Right ventricle myocardium superior (tissue), 1 donor: Measurements from ENCODE around the gene ENAM. TPM values are rescaled to one million over a fixed set of nuclear protein-coding genes. Genes with fewer than 3 reads are reported as not detected.

Experiments
- ATAC-seq: fragments of 200-7000 bp; cut with Tn5 transposase; one replicate; pipeline ENCODE4 v1.9.1; 2020; ENCODE audit warnings: mild to moderate bottlenecking; ENCODE audit not compliant: poor library complexity
- DNase-seq: peaks from one replicate; pipeline ENCODE4 v3.0.0-alpha.2; 2020
- intact Hi-C: fragments of 100-400 bp; cut with DNase I; formaldehyde crosslinking; loops from one replicate; pipeline ENCODE4 v1.11.2; 2022
- long read RNA-seq: library from polyadenylated mRNA; unstranded; transcript quantifications from one replicate; pipeline ENCODE4 v2.0.0, GENCODE V29; 2021
- total RNA-seq: library from RNA; stranded (reverse); fragmentation: NEBNext Ultra II Directional; extraction: Animal tissue kit (Norgen Biotek cat#: 25700); gene quantifications from one replicate; pipeline ENCODE4 v1.2.1, GENCODE V29; 2021
- donor health status: DM: no; HTN: yes; CAD: no; lungs with severe emphysema.

ENAM gene, protein sequence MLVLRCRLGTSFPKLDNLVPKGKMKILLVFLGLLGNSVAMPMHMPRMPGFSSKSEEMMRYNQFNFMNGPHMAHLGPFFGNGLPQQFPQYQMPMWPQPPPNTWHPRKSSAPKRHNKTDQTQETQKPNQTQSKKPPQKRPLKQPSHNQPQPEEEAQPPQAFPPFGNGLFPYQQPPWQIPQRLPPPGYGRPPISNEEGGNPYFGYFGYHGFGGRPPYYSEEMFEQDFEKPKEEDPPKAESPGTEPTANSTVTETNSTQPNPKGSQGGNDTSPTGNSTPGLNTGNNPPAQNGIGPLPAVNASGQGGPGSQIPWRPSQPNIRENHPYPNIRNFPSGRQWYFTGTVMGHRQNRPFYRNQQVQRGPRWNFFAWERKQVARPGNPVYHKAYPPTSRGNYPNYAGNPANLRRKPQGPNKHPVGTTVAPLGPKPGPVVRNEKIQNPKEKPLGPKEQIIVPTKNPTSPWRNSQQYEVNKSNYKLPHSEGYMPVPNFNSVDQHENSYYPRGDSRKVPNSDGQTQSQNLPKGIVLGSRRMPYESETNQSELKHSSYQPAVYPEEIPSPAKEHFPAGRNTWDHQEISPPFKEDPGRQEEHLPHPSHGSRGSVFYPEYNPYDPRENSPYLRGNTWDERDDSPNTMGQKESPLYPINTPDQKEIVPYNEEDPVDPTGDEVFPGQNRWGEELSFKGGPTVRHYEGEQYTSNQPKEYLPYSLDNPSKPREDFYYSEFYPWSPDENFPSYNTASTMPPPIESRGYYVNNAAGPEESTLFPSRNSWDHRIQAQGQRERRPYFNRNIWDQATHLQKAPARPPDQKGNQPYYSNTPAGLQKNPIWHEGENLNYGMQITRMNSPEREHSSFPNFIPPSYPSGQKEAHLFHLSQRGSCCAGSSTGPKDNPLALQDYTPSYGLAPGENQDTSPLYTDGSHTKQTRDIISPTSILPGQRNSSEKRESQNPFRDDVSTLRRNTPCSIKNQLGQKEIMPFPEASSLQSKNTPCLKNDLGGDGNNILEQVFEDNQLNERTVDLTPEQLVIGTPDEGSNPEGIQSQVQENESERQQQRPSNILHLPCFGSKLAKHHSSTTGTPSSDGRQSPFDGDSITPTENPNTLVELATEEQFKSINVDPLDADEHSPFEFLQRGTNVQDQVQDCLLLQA
- total RNA-seq: 3.8 TPM
- long read RNA-seq, partial matches to known transcripts: 0 of 6 reads
- long read RNA-seq, other reads (novel, unspliced or antisense): 3 of 6 reads

DNA sequence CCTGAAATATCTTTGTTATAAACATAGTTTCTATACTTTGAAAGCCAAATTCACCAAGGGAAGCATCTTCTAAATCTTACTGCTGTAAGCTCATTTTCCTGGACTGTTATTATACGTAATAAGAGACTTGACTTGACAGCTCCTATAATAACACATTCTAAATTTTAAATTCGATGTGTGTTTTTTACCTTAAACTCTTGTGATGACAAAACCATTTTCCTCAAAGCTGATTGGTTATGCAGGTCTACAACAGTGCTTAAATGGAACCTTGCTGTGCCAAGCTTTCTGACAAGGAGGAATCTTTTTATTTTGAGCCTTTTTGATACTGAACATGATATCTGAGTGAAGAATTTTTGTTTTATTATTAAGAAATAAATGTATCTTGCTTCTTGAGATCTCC, at the start of gene ENAM:
ENAM (plus strand) TSS at position 301 of the 400 bp plus-strand sequence. CDS start 757 bp downstream, outside the sequence.
- DNase-seq (no peak), ATAC-seq (no peak)
- intact Hi-C loops: no loop called here

DNA sequence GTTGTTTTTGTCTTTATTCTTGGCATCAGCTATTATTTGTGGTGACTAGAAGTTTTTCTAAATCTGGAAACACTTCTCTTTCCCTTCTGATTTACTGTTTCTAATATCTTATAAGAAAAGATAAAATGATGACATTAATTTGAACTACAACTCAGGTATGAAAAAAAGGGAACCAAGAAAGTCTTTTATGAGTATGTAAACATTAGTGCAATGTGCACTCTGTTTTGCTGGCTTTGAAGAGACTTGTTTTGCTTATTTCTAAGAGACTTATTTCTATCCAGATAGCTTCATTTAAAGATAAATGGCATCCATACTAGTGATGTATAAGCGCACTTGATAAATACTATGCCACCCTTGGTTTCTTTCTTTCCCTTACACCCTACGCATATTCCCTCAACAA, 46.6 kb upstream of the ENAM start:
- DNase-seq (no peak), ATAC-seq (no peak)
- intact Hi-C loops: no loop called here

DNA sequence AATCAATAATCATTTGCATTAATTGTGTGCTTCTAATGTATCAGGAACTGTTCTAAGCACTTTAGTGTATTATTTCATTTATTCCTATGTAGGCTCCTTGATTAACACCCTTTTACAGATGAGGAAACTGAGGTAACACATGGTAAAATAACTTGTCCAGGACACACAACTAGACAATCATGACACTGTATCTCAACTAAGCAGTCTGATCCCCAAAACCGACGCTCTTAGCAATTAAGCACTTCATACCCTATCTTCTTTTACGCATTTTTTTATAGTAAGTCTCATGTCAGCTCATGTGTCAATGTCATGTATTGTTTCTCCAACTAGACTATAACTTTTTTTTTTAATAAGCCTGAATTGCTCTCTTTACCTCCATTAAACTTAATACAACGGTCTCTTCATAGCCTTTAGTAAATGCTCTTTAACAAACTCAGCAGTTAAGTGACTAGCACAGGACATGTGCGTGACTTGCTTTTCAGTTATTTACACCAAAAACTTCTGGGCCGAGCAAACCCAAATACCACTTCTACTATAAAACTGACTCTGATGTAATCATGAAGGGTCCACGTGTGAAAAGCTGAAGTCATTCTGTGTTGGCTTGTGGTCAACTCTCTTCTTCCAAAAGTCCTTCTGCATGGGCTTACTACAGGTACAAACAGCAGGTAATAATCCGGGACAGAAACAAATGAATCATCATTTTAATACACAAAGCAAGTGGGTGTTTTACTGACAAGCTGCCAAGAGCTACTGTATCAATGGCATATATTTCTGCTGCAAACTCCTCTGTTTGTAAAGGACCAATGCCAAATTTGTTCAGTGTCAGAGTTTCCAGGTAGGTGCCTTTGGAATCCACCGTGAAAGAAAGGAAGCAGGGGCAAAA, 44.4 kb upstream of the ENAM start:
- DNase-seq (no peak), ATAC-seq (no peak)
- intact Hi-C loops: no loop called here

DNA sequence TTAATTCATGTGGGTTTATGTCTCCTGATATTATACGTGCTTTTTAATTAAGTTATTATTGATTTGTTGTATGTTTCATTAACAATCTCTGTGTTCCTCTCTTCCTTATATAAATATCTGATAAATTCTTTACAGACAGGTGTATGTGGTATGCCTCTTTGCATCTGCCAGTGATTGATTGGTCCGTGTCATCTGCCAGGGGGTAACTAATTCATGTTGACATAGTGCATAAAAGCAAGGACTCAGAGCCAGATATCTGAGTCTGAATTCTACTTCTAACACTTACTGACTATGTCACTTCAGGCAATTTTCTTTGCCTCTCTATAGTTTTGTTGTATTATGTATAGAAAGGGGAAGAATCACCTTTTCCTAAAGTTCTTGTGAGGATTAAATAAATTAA, 41.7 kb upstream of the ENAM start:
- ATAC-seq (no peak), DNase-seq (no peak)
- intact Hi-C loops: no loop called here

DNA sequence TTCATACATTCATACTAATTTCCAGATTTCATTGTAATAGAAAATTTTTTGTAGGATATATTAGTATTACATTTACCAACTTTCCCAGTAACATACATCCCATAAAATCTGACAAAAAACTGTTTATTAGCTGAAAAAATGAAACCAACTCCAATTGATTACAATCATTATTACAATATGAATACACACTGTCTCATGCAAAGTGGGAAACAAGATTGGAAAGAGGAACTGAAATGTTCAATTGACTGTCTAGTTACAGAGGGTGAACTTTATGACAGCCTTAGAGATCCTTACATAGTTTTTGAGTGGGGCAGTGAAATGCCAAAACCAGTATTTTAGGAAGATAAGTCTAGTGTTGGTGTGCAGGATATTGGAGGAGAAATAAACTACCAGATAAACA, 38.8 kb upstream of the ENAM start:
- intact Hi-C loops: no loop called here
- DNase-seq: no peak
- no peak for ATAC-seq

DNA sequence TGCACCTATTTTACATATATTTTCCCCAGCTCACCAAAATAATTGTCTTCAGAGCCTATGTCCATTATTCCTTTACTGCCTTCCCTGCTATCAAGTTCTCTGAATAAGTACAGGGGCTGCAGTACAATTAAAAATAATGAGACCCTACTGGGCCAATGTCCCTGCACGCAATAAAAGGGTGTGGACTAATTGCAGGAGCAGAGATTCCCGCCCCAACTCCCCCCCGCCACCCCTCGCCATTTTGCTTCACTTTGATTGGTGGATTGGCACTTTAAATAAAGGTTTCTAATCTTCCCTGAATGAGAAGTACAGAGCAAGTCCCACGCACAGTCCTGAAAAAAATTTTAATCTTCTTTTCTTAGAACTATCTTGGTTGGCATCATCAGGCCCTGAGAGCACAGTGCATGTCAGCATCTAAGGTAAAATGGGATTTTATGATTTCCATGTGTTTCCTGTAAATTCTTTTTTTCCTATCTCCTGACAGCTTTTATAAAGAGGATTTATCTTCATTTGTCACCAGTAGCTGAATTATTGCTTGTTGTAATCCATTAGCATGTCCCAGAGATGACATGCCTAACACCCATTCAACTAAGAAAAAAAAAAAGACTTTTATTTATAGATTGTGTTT, 36.5 kb upstream of the ENAM start, which contains the start of gene AMBN:
AMBN (plus strand) TSS at position 302 of the 628 bp plus-strand sequence; CDS start at position 405, 103 bp downstream.
- no peak for DNase-seq
- intact Hi-C loops: no loop called here
- ATAC-seq: no peak

DNA sequence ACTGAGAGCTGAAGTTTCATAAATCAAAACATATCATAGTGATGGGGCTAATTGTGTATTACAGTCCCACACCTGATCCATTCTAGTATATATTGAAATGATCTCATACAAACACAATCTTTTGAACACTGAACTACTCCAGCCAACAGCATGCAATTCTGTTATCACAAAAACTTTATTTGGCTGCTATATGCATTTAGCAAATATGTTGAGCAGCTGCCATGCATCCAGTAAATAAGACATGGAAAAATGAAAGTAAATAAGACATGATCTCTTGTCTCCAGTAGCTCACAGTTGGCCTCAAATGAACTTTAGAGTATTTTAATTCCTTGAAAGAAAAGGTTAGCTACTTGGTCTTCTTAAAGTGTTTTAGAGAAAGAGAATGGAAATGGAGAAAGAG, 34.3 kb upstream of the ENAM start:
- intact Hi-C loops: no loop called here
- DNase-seq (no peak), ATAC-seq (no peak)

DNA sequence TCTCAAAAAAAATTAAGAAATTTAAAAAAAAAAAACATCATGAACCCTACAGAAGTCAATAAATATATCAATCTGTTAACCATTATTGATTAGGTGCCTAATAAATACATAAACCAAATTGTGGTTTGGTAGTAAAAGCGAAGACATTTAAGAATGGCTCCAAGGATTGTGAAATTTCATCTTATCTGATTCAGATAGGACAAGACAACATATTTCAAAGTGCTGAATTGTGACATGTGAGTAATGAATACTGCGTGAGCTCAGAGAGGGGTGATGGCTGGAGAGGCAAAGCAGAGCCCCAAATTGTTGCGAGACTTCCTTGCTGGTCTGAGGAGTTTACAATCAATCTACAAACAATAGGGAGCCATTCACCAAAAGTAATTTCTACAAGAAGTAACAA, 28.2 kb upstream of the ENAM start:
- ATAC-seq (no peak), DNase-seq (no peak)
- intact Hi-C loops: no loop called here

DNA sequence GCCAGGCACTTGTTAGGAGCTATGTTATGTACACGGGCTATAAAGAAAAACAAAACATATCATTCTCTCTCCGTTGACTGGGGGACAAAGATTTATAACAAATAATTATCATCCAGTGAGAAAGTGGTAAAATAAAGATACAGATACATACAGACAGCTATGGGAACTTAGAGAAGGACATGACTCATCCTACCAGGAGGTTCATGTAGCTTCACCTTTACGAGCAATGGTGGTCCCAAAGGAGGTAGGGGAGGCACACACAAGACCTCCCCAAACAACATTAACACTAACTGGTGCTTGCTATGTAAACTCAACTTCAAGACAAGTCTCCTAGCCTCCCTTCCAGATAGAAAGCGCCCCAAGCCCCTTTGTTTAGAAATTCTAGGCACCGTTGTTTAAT, 27.6 kb upstream of the ENAM start:
- DNase-seq: no peak
- ATAC-seq: no peak
- intact Hi-C loops: no loop called here

DNA sequence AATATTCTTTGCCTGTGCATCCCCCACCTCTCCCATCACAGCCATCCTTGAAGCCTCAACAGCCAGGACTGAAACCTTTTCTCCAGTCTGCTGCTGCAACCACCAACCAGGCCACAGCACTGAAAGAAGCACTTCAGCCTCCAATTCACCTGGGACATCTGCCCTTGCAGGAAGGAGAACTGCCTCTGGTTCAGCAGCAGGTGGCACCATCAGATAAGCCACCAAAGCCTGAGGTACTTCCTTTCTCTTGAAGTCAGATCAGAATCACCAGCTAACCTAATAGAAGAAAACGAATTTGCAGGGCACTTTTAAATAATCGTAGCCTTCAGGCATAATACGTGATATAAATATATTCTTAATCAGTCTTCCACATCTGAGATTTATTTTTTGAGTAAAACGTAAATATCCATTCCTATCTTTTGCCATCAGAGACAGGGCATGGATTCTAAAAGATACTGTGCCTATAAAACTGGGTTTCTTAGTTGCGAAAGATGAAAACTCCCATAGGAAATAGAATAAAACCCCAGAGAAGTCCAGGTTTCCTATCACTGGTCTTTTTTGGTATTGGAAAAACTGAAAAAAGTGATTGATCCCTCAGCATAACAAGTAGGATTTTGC, 27.0 kb upstream of the ENAM start:
- DNase-seq (no peak), ATAC-seq (peak; percentile 62)
- intact Hi-C loops: no loop called here

DNA sequence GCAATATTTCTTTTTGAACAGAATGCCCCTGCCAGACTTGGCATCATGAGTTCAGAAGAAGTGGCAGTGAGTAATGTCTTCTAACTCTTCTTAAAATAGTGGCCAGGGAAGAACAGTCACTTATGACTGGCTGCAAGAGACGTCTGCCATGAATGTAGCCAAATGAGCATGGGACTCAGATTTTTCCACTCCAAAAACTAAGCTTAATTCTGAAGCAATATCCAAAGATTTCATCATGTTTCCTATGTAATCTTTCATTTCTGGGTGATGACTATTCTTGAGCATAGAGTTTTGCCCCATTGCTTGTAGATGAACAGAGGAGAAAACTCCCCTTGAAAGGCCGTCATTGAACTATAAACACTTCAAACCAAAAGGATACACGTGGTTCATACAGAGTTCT, 24.7 kb upstream of the ENAM start:
- ATAC-seq: no peak
- DNase-seq: no peak
- intact Hi-C loops: no loop called here

DNA sequence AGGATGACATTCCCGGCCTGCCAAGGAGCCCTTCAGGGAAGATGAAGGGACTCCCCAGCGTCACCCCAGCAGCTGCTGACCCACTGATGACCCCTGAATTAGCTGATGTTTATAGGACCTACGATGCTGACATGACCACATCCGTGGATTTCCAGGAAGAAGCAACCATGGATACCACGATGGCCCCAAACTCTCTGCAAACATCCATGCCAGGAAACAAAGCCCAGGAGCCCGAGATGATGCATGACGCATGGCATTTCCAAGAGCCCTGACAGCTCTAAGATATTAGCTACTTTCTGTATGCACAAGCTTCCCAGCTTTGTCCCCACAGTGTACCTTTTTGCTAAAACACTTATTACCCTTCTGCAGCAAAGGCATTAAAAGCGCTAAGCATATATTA, 22.1 kb upstream of the ENAM start:
- ATAC-seq (no peak), DNase-seq (no peak)
- intact Hi-C loops: no loop called here

DNA sequence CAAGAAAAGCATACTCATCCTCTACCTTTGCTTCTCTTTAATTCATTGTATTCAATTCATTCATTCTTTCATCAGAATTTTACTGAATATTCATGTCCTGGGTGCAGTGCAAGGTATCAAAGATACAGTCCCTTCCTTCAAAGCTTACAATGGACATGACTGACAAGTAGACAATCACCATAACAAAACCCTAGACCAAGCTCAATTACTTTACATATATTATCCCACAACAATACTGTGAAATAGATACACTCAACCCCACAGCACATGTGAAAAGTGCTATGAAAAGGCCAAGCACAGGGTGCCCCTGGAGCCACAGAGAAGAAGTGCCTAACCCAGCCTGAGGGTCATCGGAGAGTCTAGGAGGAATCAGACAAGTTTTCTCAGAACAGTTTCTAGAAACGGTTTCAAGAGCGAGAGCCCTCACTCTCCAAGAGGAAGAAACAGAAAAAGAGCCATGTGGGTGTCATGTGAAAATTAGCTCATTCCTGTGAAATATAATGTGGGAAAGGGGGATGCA, 21.1 kb upstream of the ENAM start:
- ATAC-seq (no peak), DNase-seq (no peak)
- intact Hi-C loops: no loop called here

DNA sequence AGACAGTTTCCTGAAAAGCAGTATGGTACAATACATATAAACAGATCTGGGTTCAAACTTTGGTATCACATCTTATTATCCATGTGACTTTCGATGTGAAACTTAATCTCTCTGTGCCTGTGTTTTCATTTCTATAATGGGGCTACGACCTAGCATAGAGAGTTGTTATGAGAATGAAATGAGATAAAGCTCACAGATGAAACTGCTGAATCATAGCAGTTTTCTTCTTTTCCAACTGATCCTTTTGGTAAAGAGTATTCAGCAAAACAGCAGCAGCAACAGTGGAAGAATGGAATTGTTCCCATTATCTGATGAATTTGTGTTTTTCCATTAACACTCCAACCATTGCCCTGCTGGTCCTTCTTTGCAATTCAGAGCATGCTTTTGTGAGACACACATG, 20.2 kb upstream of the ENAM start:
- no peak for ATAC-seq
- intact Hi-C loops: no loop called here
- DNase-seq: no peak

DNA sequence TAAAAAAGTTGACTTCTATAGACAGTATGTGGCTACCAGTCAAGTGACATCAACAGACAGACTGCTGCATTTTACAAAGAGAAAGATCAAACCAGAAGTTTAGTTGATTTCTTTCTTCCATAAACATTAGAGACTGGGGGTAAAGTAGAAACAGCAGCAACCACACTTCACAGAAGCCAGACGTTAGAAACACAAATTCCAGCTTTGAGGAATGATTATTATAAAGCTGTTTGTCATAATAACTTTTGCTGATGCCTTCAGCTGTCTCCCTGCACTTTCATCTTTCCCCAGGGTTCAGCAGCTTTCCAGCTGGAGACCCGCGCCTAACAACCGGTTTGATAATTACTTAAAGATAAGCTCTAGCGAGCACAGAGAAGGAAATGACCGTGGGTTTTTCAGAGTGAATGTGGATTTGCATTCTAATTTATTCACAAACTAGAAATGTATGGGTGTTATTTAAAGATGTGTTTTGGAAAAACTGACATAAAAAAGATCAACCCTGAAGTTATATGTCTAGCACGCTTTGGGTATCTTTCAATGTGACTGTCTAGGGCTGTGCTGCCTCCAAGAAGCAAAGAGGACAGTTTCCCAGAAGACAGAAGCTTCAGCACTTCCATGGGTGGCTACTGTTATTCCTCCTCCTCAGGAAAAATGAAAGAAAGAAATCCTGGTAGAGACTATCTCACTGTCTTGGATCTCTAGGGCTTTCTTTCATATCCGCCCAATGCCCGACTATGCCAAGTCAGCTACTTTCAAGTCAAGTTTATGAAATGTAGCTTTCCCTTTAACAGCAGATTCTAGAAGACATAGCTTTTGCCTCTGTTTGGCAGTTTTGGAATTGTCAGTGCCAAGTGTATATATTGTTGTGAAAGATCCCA, 15.0 kb upstream of the ENAM start:
- DNase-seq (no peak), ATAC-seq (peak; percentile 48)
- intact Hi-C loops: no loop called here

DNA sequence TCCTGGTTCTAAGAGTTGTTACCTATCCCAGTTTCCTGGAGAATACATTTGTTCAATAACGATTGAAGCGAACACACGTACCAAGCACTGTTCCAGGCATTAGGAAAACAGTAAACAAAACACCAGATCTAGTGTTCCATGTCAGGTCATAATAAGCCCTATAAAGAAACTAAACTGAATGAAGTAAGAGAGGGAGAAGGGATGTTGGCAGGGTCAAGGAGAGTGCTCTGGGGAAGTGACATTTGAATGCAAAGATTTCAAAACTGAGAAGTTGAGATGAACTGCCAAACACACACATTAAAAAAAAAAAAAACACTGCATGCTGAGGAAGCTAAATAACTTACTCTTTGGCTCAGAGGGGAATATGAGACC, 14.4 kb upstream of the ENAM start:
- intact Hi-C loops: no loop called here
- no peak for DNase-seq
- peak; percentile 45 for ATAC-seq
